ENCODE data around the gene TTLL11.

DNA sequence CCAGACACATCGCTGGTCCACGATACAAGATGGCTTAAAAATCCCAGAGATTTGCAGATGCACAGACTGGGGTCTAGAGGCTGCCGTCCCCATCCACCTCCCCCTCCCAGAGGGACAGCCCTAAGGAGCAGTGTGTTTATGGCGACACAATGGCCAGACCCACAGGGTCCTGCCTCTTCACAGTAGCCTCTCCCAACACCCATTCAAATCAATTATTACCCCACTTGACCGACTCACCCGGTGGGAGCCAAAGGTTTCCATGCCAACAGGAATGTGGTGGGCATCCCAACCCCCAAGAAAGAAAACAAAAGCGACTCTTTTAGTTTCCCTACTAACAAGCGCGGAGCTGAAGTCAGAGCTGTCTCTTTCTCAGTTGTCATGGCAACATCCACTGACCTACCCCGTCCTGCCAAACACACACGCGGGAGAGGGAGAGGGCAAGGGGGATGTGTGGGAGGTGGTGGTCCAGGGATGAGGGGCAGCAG, 209.0 kb downstream of the TTLL11 start:
- no peak for TF ChIP-seq POLR2A (IDR thresholded peaks at IDR 0.05; ENCODE audit: extremely low read depth, insufficient read length)
- TF ChIP-seq, protein P1, sequence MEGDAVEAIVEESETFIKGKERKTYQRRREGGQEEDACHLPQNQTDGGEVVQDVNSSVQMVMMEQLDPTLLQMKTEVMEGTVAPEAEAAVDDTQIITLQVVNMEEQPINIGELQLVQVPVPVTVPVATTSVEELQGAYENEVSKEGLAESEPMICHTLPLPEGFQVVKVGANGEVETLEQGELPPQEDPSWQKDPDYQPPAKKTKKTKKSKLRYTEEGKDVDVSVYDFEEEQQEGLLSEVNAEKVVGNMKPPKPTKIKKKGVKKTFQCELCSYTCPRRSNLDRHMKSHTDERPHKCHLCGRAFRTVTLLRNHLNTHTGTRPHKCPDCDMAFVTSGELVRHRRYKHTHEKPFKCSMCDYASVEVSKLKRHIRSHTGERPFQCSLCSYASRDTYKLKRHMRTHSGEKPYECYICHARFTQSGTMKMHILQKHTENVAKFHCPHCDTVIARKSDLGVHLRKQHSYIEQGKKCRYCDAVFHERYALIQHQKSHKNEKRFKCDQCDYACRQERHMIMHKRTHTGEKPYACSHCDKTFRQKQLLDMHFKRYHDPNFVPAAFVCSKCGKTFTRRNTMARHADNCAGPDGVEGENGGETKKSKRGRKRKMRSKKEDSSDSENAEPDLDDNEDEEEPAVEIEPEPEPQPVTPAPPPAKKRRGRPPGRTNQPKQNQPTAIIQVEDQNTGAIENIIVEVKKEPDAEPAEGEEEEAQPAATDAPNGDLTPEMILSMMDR (IDR thresholded peaks at IDR 0.05; ENCODE audit: low read depth, low read length) = no peak
- TF ChIP-seq, protein P2, sequence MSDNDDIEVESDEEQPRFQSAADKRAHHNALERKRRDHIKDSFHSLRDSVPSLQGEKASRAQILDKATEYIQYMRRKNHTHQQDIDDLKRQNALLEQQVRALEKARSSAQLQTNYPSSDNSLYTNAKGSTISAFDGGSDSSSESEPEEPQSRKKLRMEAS (IDR thresholded peaks at IDR 0.05; ENCODE audit: low read depth, low read length) = no peak
- no peak for TF ChIP-seq MYC (IDR thresholded peaks at IDR 0.05; ENCODE audit: low read depth, low read length)
